HG02642 (cell line): ENCODE results near the gene RSPRY1.

Experiments used
- ATAC-seq: cut with Tn5 transposase; IDR thresholded peaks from one replicate; pipeline ENCODE4 v1.9.1; 2021; ENCODE audit warnings: mild to moderate bottlenecking; ENCODE audit not compliant: unreplicated experiment, poor library complexity

The RSPRY1 gene

GRCh38 chr16:57216968-57217367, 30.8 kb downstream of the RSPRY1 start:
- no peak for ATAC-seq

- ATAC-seq: no peak
Measured at GRCh38 chr16:57223057-57223456, 36.9 kb downstream of the RSPRY1 start.

GRCh38 chr16:57224651-57225335, 38.7 kb downstream of the RSPRY1 start:
- ATAC-seq: no peak

- ATAC-seq: no peak
Measured at GRCh38 chr16:57225978-57226377, 39.8 kb downstream of the RSPRY1 start.

- ATAC-seq: no peak
Measured at GRCh38 chr16:57226701-57227621, 40.8 kb downstream of the RSPRY1 start.

GRCh38 chr16:57229079-57229478, 43.0 kb downstream of the RSPRY1 start:
- ATAC-seq: no peak

- ATAC-seq: no peak
Measured at GRCh38 chr16:57231821-57232350, 45.8 kb downstream of the RSPRY1 start.

GRCh38 chr16:57233944-57234706, 48.0 kb downstream of the RSPRY1 start:
- no peak for ATAC-seq

GRCh38 chr16:57234707-57235092, 48.6 kb downstream of the RSPRY1 start:
- no peak for ATAC-seq

- ATAC-seq: no peak
Measured at GRCh38 chr16:57235128-57236021, 49.2 kb downstream of the RSPRY1 start.

- no peak for ATAC-seq
Measured at GRCh38 chr16:57236022-57236350, 49.9 kb downstream of the RSPRY1 start.

GRCh38 chr16:57238682-57239081, 52.6 kb downstream of the RSPRY1 start:
- no peak for ATAC-seq

GRCh38 chr16:57239107-57239506, 53.0 kb downstream of the RSPRY1 start:
- ATAC-seq: no peak

GRCh38 chr16:57240851-57241250, 54.7 kb downstream of the RSPRY1 start:
- no peak for ATAC-seq

- ATAC-seq: no peak
Measured at GRCh38 chr16:57242650-57243049, 56.5 kb downstream of the RSPRY1 start.

GRCh38 chr16:57244463-57244766, 58.3 kb downstream of the RSPRY1 start:
- peak; percentile 22 for ATAC-seq

- ATAC-seq: peak; percentile 99
Measured at GRCh38 chr16:57244767-57245471, 58.8 kb downstream of the RSPRY1 start, which contains the start of gene ARL2BP. ARL2BP (plus strand) TSS chr16:57245259; CDS start chr16:57245368, 109 bp downstream.

GRCh38 chr16:57245472-57246113, 59.5 kb downstream of the RSPRY1 start:
- ATAC-seq: peak; percentile 29

- ATAC-seq: no peak
Measured at GRCh38 chr16:57251352-57251751, 65.2 kb downstream of the RSPRY1 start.
